ENCODE results near the gene RCBTB2.

- TF ChIP-seq POLR2A (IDR thresholded peaks at IDR 0.05; ENCODE audit: low read depth, low read length) (no peak), TAF1 (IDR thresholded peaks at IDR 0.05; ENCODE audit: borderline replicate concordance, low read depth, low read length) (no peak)
Measured at GRCh38 chr13:48502601-48503319, 30.1 kb downstream of the RCBTB2 start.

Measured in GM12892 (cell line).